H9 (cell line): ENCODE data around the gene SH3BP5. TPM values are rescaled to one million over a fixed set of nuclear protein-coding genes. Genes with fewer than 3 reads are reported as not detected.

ENCODE experiments used
- DNase-seq: peaks from one replicate; pipeline ENCODE4 v3.0.0-alpha.2; 2017
- H2AFZ ChIP-seq: one replicate; pipeline ENCODE4 v1.6.1; 2013; ENCODE audit warnings: mild to moderate bottlenecking, low read length, control low read depth, moderate library complexity
- H2AK5ac ChIP-seq: 2 replicates; pipeline ENCODE4 v1.6.1; 2013; ENCODE audit warnings: low read length, control low read depth, mixed read lengths; ENCODE audit not compliant: insufficient read length
- H2BK120ac ChIP-seq: one replicate; pipeline ENCODE4 v1.6.1; 2013; ENCODE audit warnings: low read depth, mild to moderate bottlenecking, low read length, control low read depth, inconsistent platforms; ENCODE audit not compliant: poor library complexity, severe bottlenecking
- H2BK12ac ChIP-seq: 2 replicates; pipeline ENCODE4 v1.6.1; 2013; ENCODE audit warnings: low read length, control low read depth, mixed read lengths, low read depth; ENCODE audit not compliant: insufficient read length
- H2BK15ac ChIP-seq: 2 replicates; pipeline ENCODE4 v1.6.1; 2013; ENCODE audit warnings: low read depth, low read length, control low read depth
- H2BK20ac ChIP-seq: one replicate; pipeline ENCODE4 v1.6.1; 2013; ENCODE audit warnings: low read depth, mild to moderate bottlenecking, low read length, control low read depth, inconsistent platforms; ENCODE audit not compliant: poor library complexity, severe bottlenecking
- H2BK5ac ChIP-seq: 2 replicates; pipeline ENCODE4 v1.6.1; 2013; ENCODE audit warnings: low read length, control low read depth, mixed read lengths; ENCODE audit not compliant: insufficient read length
- H3K14ac ChIP-seq: 2 replicates; pipeline ENCODE4 v1.6.1; 2013; ENCODE audit warnings: low read length, control low read depth; ENCODE audit not compliant: insufficient read depth
- H3K18ac ChIP-seq: 2 replicates; pipeline ENCODE4 v1.6.1; 2013; ENCODE audit warnings: low read depth, mild to moderate bottlenecking, mixed read lengths, low read length, control low read depth; ENCODE audit not compliant: insufficient read length
- H3K23ac ChIP-seq: 2 replicates; pipeline ENCODE4 v1.6.1; 2013; ENCODE audit warnings: low read length, control low read depth, mixed read lengths, low read depth; ENCODE audit not compliant: insufficient read length
- H3K23me2 ChIP-seq: 2 replicates; pipeline ENCODE4 v1.6.1; 2013; ENCODE audit warnings: low read depth, mild to moderate bottlenecking, mixed read lengths, low read length, control low read depth; ENCODE audit not compliant: insufficient read length, poor library complexity, severe bottlenecking
- H3K27ac ChIP-seq: 2 replicates; pipeline ENCODE4 v1.5.1; 2013; ENCODE audit warnings: low read length, control low read depth, mixed read lengths, low read depth; ENCODE audit not compliant: insufficient read length
- H3K27me3 ChIP-seq: 2 replicates; pipeline ENCODE4 v1.6.1; 2013; ENCODE audit warnings: low read length, control low read depth, inconsistent platforms; ENCODE audit not compliant: insufficient read depth
- H3K4ac ChIP-seq: 2 replicates; pipeline ENCODE4 v1.6.1; 2013; ENCODE audit warnings: low read depth, mild to moderate bottlenecking, control low read depth, inconsistent platforms, low read length, moderate library complexity
- H3K4me1 ChIP-seq: 2 replicates; pipeline ENCODE4 v1.6.1; 2013; ENCODE audit warnings: low read length, control low read depth, inconsistent platforms; ENCODE audit not compliant: insufficient read depth
- H3K4me2 ChIP-seq: 2 replicates; pipeline ENCODE4 v1.6.1; 2013; ENCODE audit warnings: low read length, control low read depth, mixed read lengths; ENCODE audit not compliant: insufficient read length, insufficient read depth
- H3K56ac ChIP-seq: 2 replicates; pipeline ENCODE4 v1.6.1; 2013; ENCODE audit warnings: low read depth, mild to moderate bottlenecking, mixed read lengths, low read length, control low read depth; ENCODE audit not compliant: insufficient read length
- H3K79me1 ChIP-seq: 2 replicates; pipeline ENCODE4 v1.6.1; 2013; ENCODE audit warnings: low read depth, mild to moderate bottlenecking, moderate library complexity, low read length, control low read depth, inconsistent platforms; ENCODE audit not compliant: insufficient read depth, poor library complexity, severe bottlenecking
- H3K79me2 ChIP-seq: 2 replicates; pipeline ENCODE4 v1.6.1; 2013; ENCODE audit warnings: low read length, control low read depth, inconsistent platforms; ENCODE audit not compliant: insufficient read depth
- H3K9ac ChIP-seq: 2 replicates; pipeline ENCODE4 v1.6.1; 2013; ENCODE audit warnings: low read length, control low read depth, mixed read lengths; ENCODE audit not compliant: insufficient read length; ENCODE audit errors: extremely low read depth
- H3K9me3 ChIP-seq: one replicate; pipeline ENCODE4 v1.6.1; 2013; ENCODE audit warnings: low read depth, low read length, inconsistent platforms; ENCODE audit not compliant: control insufficient read depth
- H3T11ph ChIP-seq: one replicate; pipeline ENCODE4 v1.6.1; 2013; ENCODE audit warnings: mild to moderate bottlenecking, low read length, control low read depth, inconsistent platforms
- H4K20me1 ChIP-seq: one replicate; pipeline ENCODE4 v1.6.1; 2013; ENCODE audit not compliant: control insufficient read depth, insufficient read length, insufficient read depth
- H4K5ac ChIP-seq: 2 replicates; pipeline ENCODE4 v1.6.1; 2013; ENCODE audit warnings: low read depth, mild to moderate bottlenecking, mixed read lengths, low read length, control low read depth; ENCODE audit not compliant: insufficient read length
- H4K8ac ChIP-seq: replicated peaks from 2 replicates; pipeline ENCODE4 v1.6.1; 2013; ENCODE audit warnings: low read length, control low read depth, mixed read lengths, low read depth; ENCODE audit not compliant: insufficient read length
- H4K91ac ChIP-seq: 2 replicates; pipeline ENCODE4 v1.6.1; 2013; ENCODE audit warnings: low read depth, mild to moderate bottlenecking, moderate library complexity, mixed read lengths, low read length, control low read depth; ENCODE audit not compliant: insufficient read length
- H3K27ac Mint-ChIP-seq, 3 experiments: 2 replicates in 2 of 3; 3 replicates in 1 of 3; pipeline ENCODE4 v1.8.0; 2020 to 2021; ENCODE audit warnings: mixed read lengths in 3 of 3, mild to moderate bottlenecking in 1 of 3, moderate library complexity in 1 of 3
- H3K27me3 Mint-ChIP-seq: 2 replicates; pipeline ENCODE4 v1.8.0; 2021; ENCODE audit warnings: low read depth, mild to moderate bottlenecking, moderate library complexity, mixed read lengths
- H3K36me3 Mint-ChIP-seq, 3 experiments: 2 replicates in 2 of 3; 3 replicates in 1 of 3; pipeline ENCODE4 v1.8.0; 2020 to 2021; ENCODE audit warnings: low read depth in 3 of 3, mixed read lengths in 3 of 3; ENCODE audit not compliant: insufficient read depth in 1 of 3
- H3K4me1 Mint-ChIP-seq, 2 experiments: 2 replicates each; pipeline ENCODE4 v1.8.0; 2020; ENCODE audit warnings: mixed read lengths in 2 of 2
- H3K4me3 Mint-ChIP-seq, 2 experiments: 2 replicates in 1 of 2; 3 replicates in 1 of 2; pipeline ENCODE4 v1.8.0; 2020 to 2021; ENCODE audit warnings: mild to moderate bottlenecking in 2 of 2, mixed read lengths in 2 of 2, moderate library complexity in 1 of 2
- H3K9me3 Mint-ChIP-seq, 2 experiments: 2 replicates in 1 of 2; 3 replicates in 1 of 2; pipeline ENCODE4 v1.8.0; 2020; ENCODE audit warnings: mild to moderate bottlenecking in 2 of 2, mixed read lengths in 2 of 2, moderate library complexity in 1 of 2
- CTCF ChIP-seq: fragments of 200-600 bp; sonication (generic); conservative IDR thresholded peaks from 3 replicates; pipeline ENCODE4 v1.8.0; 2021; ENCODE audit warnings: antibody characterized with exemption, mild to moderate bottlenecking
- WGBS: extraction: QIAGEN DNeasy Blood & Tissue Kit; methylation state at CpG from one replicate; pipeline ENCODE4 v1.1.7; 2013; ENCODE audit warnings: missing lambda C conversion rate, low lambda C conversion rate, mixed read lengths; ENCODE audit not compliant: insufficient read length; ENCODE audit errors: extremely low coverage; 5-methylcytosine and 5-hydroxymethylcytosine counted together
- total RNA-seq: library from RNA; stranded (reverse); gene quantifications from 2 replicates; pipeline ENCODE4 v1.2.1, GENCODE V29; 2021

Gene SH3BP5
- total RNA-seq, 1 experiment from 2014 or later: 6.8 TPM

- Mint-ChIP-seq H3K9me3 (no peaks in the 10 kb centered on the region), H3K36me3 (no peaks in the 10 kb centered on the region), H3K27ac (no peak overlapping the region), H3K4me1 (peaks cover 12 to 13% of the 10 kb centered on the region in 2 experiments), H3K4me3 (no peak overlapping the region), H3K27me3 (no peaks in the 10 kb centered on the region)
- H3K27me3 ChIP-seq: no peaks in the 10 kb centered on the region
- H3K79me2 ChIP-seq: no peaks in the 10 kb centered on the region
- H3K14ac ChIP-seq: no peak overlapping the region
- no peak overlapping the region for H2BK120ac ChIP-seq
- no peak overlapping the region for H2BK12ac ChIP-seq
- no peaks in the 10 kb centered on the region for H3K23me2 ChIP-seq
- H4K8ac ChIP-seq: no peak overlapping the region
- H2BK5ac ChIP-seq: no peak overlapping the region
- no peaks in the 10 kb centered on the region for H3K79me1 ChIP-seq
- H2BK15ac ChIP-seq: no peak overlapping the region
- WGBS: no CpG with 5 or more reads among the region's 1 CpG
- H2AFZ ChIP-seq: no peak overlapping the region
- H3K27ac ChIP-seq: no peak overlapping the region
- H3T11ph ChIP-seq: no peak overlapping the region
- no peak for DNase-seq
- H3K9ac ChIP-seq: no peak overlapping the region
- H3K4ac ChIP-seq: no peak overlapping the region
- no peaks in the 10 kb centered on the region; the same call in 1 of the 2 replicates for H3K4me1 ChIP-seq
- no peak overlapping the region for H2AK5ac ChIP-seq
- no peak overlapping the region for H3K56ac ChIP-seq
- H4K20me1 ChIP-seq: no peaks in the 10 kb centered on the region
- H3K4me2 ChIP-seq: no peak overlapping the region
- TF ChIP-seq CTCF: no peak
- no peak overlapping the region for H3K23ac ChIP-seq
- H4K91ac ChIP-seq: no peak overlapping the region
- H4K5ac ChIP-seq: no peak overlapping the region
- H3K9me3 ChIP-seq: no peaks in the 10 kb centered on the region
- no peak overlapping the region for H3K18ac ChIP-seq
- no peak overlapping the region for H2BK20ac ChIP-seq
Observed at GRCh38 chr3:15289661-15290060, 42.7 kb downstream of the SH3BP5 start.
